Stimulated activated CD4-positive, alpha-beta T cell treated with anti-CD3 and anti-CD28 coated beads, Interleukin-4, amount 100 ng/mL, for 1 hour (primary cell): Measurements from ENCODE around the gene COL1A2.

Experiments used
- DNase-seq: peaks from one replicate; pipeline ENCODE4 v3.0.0-alpha.2; 2020

COL1A2 gene

GRCh38 chr7:94439893-94440381 is 45.2 kb downstream of the COL1A2 start:
- no peak for DNase-seq

GRCh38 chr7:94440451-94441039 is 45.9 kb downstream of the COL1A2 start:
- DNase-seq: no peak

- DNase-seq: no peak
Observed at GRCh38 chr7:94441138-94441537, 46.4 kb downstream of the COL1A2 start.

- DNase-seq: no peak
Observed at GRCh38 chr7:94442639-94443038, 47.9 kb downstream of the COL1A2 start.

- no peak for DNase-seq
Observed at GRCh38 chr7:94444813-94445212, 50.1 kb downstream of the COL1A2 start.

GRCh38 chr7:94445696-94446194 is 51.0 kb downstream of the COL1A2 start:
- no peak for DNase-seq

- DNase-seq: no peak
Observed at GRCh38 chr7:94446308-94446707, 51.6 kb downstream of the COL1A2 start.

- DNase-seq: no peak
Observed at GRCh38 chr7:94449151-94449725, 54.5 kb downstream of the COL1A2 start.

- DNase-seq: no peak
Observed at GRCh38 chr7:94450044-94450697, 55.5 kb downstream of the COL1A2 start.

- no peak for DNase-seq
Observed at GRCh38 chr7:94451187-94451586, 56.5 kb downstream of the COL1A2 start.

- no peak for DNase-seq
Observed at GRCh38 chr7:94452239-94452638, 57.5 kb downstream of the COL1A2 start.

- no peak for DNase-seq
Observed at GRCh38 chr7:94453898-94454297, 59.2 kb downstream of the COL1A2 start.

- DNase-seq: no peak
Observed at GRCh38 chr7:94458041-94458440, 63.3 kb downstream of the COL1A2 start.

- DNase-seq: no peak
Observed at GRCh38 chr7:94466516-94466915, 71.8 kb downstream of the COL1A2 start.

- no peak for DNase-seq
Observed at GRCh38 chr7:94471604-94472003, 76.9 kb downstream of the COL1A2 start.

GRCh38 chr7:94472608-94473007 is 77.9 kb downstream of the COL1A2 start:
- no peak for DNase-seq

- no peak for DNase-seq
Observed at GRCh38 chr7:94476251-94476840, 81.7 kb downstream of the COL1A2 start.

GRCh38 chr7:94477878-94478277 is 83.2 kb downstream of the COL1A2 start:
- no peak for DNase-seq

GRCh38 chr7:94478648-94479214 is 84.0 kb downstream of the COL1A2 start:
- no peak for DNase-seq
